GM19239 (cell line): ENCODE data around the gene DCPS.

Experiments
- DNase-seq: peaks from one replicate; pipeline ENCODE4 v3.0.0; 2011; ENCODE audit warnings: low spot score; ENCODE audit not compliant: insufficient read length
- FAIRE-seq: peaks from 2 replicates; lab custom pipeline; 2011; peaks lifted over from hg19 to GRCh38; lab: Jason Lieb, UNC

Gene DCPS

DNA sequence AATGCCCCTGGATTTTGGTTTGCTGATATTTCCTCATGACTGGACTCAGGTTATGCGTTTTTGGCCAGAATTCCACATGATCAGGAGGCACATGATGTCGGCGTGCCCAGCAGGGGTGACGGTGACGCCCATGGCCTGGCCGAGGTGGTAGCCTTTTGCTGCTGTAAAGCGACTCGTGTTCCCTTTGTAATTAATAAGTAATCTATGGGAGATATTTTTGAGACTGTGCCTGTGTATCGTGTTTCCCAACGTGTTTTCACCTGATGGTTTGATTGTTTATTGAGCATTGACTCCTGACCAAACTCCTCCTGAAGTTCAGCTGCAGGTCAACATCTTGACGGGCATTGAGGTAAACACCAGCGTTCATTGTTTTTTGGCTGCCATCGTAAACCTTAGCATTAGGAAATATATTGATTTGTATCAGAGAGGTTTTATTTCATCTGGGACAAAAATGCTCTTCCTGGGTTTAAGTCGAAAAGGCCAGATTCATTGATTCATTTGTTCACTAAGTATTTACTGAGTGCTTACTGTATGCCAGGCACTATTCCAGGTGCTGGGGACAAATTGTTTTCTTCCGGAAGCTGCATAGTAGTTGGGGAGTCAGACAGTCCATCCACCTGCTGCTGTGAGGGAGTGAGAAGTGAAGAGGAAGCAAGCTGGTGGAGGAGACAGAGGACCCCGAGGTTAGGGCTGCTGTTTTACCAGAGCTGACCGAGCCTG, 23.6 kb downstream of the DCPS start:
- FAIRE-seq = no peak
- no peak for DNase-seq

DNA sequence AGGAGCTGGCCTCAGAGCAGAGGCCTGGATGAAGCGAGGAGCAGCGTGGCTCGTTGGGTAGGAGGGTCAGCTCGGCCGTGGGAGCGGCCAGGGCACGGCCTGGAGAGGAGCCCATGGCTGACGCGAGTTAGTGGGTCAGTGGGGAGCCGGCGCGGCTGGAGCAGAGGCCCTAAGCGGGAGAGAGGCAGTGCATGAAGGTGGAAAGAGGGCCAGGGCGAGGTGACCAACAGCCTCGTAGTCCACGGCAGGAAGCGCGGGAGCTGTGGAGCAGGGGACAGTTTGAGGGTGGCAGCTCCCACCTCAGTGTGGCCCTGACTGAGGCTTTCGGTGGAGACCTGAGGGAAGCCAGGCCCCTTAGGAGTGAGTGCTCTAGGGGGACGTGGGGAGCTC, 24.1 kb downstream of the DCPS start:
- FAIRE-seq (no peak), DNase-seq (no peak)

DNA sequence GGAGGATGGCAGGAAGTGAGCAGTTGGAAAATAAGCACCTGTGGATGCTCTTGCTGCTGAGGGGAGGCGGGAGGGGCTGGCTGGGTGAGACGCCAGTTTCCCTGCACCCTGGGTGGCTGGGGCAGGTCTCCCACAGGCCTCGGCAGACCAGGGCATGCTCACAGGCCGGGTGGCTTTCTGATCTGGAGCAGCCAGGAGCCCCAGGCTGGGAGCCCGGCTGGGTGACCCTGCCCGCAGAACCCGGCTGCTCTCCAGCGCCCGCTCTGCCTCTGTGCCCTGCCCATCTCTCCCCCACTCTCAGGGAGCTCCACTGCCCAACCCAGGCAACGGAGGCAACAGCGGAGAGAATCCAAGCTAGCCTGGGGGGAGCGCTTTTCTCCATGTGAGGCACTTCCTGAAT, 24.6 kb downstream of the DCPS start:
- DNase-seq (no peak), FAIRE-seq (no peak)

DNA sequence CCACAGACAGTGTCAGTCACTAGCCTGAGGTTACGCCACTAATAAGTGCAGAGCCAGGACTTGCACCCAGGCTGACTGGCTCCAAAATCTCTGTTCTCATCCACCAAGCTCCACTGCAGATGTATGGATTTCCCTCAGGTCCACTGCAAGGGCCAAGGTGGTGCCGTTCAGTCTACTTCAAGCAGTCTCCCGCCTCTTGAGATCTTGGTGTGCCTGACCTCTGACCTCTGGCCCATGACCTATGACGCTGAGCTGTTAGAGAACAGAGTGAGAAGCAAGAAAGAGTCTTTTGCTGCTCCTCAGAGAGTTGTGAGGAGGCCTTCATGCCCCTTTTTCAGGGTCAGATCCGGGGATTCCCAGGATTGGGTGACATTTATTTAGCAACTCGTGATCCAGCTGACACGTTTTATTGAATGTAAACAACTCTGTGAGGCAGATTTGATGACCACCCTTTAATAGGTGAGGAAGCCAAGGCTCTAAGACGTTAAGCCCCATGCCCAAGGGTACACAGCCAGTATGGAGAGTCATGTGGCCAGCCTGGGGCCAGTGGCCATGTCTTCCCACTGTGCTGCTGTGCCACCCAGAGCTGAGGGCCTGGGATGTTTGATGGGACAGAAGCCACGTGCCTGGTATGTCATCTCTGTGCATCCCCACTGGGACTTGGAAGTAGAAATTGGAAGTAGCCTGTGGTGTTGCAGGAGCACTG, 25.2 kb downstream of the DCPS start:
- DNase-seq (no peak), FAIRE-seq (no peak)

DNA sequence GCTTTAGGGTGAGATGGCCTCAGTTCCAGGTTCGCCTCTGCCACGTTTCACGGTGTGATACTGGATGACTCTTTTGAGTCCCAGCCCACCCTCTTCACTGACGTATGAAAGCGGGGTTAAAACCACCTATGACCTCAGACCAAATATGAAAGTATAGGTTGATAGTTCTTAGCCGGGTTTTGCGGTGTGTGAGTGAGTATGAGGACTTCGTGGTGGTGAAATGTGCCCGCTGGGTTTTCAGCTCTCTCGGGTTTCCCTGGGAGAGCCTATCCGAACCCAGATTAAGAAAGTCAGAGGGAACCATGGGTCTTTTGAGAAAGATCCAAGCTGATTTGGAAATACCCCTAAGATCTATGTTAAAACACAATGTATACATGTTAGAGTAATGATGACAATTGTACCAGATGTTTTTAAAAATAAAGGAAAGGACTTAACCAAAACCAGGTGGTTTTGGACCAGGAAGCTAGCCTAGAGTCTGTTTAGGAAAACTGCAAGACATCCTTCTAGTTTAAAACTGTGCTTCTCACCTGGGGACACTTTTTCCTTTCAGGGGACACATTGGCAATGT, 25.9 kb downstream of the DCPS start:
- no peak for DNase-seq
- no peak for FAIRE-seq

DNA sequence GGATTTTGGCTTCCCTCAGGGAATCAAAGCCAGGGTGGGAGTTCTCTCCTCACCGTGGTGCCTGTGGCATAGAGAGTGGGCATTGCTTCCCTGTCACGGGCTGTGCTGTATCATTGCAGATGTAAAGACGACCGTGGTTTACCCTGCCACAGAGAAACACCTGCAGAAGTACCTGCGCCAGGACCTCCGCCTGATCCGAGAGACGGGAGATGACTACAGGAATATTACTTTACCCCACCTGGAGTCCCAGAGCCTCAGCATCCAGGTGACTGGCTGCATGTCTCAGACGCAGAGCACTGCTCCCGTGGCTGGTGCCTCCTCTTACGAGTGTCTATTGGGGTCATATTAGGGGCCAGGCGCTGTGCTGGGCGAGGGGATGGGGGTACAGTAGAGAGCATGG, 27.4 kb downstream of the DCPS start:
- DNase-seq (no peak), FAIRE-seq (no peak)

DNA sequence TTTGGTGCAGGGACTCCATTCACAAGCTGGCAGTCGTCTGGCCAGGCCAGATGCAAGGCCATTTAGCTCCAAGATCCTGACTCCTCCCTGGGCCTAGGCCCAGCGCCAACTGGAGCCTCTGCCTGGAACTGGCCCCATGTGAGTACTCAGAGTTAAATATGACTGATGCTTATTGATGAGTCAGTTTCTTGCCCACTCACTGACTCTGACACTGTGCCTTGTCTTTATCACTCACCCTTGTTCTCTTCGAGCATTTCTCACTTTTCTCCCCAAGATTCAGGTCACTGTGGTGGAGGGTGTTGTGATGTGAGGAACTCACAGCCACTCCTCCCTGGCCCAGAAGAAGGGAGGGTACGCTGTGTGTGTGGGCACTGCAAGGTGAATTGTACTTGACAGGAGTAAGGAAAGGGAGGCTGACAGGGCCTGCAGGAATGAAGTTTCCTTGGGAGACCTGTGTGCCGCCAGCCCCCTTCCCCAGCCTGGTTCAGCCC, 28.4 kb downstream of the DCPS start:
- DNase-seq (no peak), FAIRE-seq (no peak)

DNA sequence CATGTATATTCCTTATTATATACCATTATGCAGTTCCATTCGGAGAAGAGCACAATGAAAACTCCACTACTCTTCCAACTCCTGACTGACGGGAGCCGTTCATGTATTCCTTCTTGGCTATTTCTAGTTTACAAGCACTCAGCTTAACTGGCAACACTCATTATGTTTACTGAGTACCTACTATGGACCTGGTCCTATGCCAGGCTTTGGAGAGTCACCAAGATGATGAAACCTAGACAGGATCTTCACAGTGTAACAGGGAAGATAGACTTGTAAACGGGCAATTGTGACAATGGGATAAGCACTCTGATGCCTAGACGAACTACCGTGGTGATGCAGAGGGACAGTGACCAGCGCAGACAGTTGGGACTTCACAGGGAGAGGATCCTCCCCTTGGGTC, 29.3 kb downstream of the DCPS start:
- DNase-seq (no peak), FAIRE-seq (no peak)

DNA sequence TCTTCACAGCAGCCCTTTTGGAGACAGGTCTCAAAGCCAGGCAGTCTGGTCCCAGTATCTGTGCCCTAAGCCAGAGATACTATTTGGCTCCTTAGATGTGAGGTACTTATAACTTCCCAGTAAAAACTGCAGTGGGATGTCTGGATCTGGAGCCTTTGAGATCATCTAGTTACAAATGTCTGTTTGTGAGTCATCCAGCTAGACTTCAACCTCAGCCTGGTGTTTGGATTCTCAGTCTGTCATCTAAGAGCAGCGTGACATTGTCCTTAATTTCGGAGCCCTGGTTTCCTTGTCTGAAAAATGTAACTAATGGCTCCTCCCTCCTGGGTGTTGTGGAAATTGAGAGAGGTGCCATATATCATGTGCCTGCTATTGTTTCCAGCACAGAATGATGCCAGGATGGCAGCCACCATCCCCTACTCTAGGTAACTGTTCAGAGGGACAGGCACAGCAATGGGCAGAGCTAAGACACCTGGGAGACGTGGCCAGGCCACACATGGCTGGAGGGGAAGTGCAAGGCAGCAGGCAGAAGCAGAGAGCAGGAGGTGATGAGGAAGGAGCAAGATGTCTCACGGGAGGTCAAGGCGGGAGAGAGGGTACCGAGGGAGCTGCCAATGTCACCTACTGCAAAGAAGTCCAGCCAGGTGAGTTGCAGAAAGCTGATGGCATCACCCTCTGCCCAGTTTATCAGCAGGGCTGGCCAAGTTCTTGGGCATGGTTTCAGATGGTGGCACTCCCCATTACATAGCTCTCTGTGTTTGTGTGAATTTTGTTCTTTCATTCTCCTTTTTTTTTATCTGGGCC, 31.0 kb downstream of the DCPS start:
- FAIRE-seq (no peak), DNase-seq (no peak)

DNA sequence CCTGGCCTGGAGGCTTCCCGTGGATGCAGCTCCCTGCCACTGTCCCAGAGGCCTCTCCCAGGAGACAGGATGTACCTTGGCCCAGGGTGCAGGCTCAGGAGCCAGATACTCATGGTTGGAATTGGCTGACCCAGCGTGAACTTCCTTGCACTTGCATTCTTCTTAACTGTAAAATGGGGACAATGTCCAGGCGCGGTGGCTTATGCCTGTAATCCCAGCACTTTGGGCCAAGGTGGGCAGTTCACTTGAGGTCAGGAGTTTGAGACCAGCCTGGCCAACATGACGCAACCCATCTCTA, 31.6 kb downstream of the DCPS start:
- no peak for DNase-seq
- FAIRE-seq = no peak

DNA sequence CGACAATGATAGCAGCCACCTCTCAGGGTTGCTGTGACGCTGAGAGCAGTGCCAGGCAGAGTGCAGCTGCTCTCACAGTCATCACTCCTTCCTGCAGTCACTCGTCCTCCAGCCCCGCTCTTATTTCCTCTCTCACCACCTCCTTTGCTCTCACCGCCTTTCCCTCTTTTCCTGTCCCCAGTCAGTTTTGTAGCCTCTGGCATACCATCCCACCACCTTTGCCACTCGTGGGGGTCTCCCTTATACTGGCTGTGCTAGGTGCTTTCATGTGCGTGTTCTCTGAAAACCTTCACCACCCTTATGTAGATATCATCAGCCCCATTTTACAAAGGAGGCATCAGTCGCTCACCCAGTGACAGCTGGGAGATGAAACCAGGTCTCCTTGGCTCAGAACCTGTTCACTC, 32.3 kb downstream of the DCPS start:
- no peak for DNase-seq
- FAIRE-seq = peak; percentile 21

DNA sequence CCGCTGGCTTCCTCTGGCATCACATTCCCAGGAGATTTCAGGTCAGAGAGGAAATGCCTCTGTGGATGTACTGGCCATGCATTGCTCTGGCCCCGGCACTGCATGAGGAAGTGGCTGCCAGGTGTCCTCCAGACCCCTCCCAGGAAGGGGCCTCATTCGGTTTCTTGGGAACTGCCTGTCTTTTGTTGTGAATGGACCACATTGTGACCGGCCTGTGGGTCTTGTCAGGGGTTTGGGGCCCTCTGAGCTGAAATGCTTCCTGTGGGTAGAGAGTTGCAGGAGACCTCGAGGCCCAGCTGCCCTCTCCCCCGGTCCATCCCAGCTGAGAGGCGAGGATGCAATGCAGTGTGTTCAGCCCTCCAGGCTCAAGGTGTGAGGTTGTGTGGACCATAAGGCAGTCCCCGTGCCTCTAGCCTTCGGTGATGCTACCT, 32.8 kb downstream of the DCPS start:
- FAIRE-seq = no peak
- no peak for DNase-seq

DNA sequence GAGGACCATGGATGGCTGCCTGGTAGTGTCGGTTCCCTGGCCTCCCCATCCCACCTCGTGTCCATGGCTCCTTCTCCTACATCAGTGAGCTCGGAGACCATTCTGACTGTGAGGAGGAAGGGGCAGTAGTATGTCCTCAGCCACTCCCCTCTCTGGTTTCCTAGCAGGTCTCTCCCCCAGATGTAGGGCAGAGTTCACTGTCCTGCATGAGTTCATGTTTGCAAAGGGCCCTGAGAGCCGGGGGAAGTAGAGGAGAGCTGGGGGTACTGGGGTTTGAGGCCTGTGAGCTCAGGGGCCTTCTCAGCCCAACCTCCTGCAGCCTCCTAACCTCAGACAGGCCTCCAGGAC, 33.2 kb downstream of the DCPS start:
- no peak for FAIRE-seq
- DNase-seq = no peak

DNA sequence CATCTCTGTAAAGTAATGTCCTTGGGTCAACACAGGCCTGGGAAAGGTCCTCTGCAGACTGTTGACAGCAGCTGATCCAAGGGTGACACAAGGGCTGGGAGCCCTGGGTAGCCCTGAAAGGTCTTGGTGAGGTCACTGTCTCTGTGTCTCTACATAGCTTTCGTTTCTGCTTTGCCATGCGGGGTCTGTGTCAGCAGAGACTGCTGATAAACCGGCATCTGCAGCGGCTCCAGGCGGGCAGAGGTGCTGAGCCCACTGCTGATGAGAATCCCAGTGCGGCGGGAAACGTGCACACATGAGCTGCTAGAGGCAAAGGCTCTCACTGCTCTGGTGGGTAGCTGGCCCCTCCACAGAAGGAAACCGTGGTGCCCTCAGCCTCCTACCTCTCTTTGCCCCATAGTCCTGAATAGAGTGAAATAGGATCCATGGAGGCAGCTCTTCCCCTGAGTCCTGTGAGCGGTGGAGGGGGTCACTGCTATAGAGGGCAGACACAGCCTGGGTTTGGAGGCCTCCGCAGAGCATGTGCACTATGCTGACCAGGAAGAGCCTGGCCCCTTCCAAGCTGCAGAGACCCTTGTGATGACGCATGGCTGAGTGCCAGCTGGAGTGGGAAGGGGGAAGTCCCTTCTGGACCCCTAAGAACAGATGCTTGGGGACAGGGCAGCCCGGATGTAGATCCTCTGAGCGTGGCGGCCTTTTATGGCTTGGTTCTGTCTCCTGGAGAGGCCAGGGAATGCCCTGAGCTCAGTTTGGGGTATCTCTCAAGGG, 33.8 kb downstream of the DCPS start:
- DNase-seq (no peak), FAIRE-seq (no peak)

DNA sequence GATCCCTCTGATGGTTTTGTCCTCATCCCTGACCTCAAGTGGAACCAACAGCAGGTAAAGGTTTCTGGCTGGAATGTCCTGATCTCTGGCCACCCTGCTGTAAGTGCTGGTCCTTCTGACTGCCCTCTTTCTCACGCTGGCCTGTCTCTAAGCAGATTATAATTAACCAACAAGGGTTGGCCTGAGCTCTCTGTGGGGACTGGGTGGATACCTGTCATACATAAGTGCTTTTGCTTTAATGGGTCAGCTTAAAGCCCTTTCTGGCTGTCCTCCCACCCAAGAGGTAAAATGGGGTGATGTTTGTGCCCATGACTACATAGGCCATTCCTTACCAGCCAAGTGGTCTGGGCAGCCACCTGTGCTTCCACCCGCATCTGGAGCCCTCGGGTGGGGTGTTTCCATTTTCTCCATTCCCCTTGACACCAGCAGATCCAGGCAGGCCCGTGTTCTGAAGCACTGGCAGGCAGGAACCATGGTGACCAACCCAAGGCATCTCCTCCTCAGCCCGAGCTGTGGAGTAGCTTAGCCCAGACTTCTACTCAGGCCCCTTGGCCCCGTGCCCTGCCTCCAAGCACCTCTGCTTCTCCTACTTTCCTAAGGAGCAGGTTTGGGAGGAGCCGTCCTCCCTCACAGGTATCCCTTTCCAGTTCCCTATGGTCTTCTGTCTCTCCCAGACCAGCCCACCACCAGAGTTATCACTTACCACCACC, 34.6 kb downstream of the DCPS start:
- no peak for FAIRE-seq
- no peak for DNase-seq

DNA sequence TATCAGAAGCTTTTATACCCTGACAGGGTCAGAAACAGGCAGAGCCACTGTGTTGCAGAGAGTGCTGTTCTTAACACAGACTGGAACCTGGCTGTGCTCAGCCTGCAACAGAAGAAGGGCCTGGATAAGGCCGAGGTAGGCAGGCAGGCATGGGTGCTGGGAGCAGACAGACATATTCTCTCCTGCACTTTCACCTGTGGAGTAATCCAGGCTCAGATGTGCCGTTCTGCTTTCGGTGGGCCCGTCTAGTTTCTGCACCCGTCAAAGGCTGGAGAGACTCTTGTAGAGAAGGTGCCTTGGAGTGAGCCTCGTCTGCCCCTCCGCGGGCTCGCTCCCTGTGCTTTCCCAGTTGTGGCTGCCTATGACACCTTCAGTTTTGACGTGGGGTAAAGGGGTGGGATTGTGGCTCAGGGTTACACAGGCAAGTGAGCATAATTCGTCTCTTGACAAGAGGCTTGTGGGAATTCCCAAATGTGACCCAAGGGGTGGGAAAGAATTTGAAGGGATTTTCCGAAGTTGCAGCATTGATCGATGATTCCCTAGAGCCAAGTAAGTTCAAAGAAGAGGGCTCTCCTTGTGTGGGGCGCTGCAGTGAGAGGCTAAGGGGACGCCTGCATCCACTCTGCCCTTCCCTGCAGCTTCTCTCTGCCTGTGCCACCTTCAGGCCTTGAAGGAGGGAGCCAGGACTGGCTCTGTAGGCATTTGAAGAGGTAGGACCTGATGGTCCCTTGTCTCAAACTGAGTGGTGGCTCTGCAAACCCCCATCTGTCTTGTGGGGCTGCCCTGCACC, 35.4 kb downstream of the DCPS start:
- DNase-seq = no peak
- no peak for FAIRE-seq

DNA sequence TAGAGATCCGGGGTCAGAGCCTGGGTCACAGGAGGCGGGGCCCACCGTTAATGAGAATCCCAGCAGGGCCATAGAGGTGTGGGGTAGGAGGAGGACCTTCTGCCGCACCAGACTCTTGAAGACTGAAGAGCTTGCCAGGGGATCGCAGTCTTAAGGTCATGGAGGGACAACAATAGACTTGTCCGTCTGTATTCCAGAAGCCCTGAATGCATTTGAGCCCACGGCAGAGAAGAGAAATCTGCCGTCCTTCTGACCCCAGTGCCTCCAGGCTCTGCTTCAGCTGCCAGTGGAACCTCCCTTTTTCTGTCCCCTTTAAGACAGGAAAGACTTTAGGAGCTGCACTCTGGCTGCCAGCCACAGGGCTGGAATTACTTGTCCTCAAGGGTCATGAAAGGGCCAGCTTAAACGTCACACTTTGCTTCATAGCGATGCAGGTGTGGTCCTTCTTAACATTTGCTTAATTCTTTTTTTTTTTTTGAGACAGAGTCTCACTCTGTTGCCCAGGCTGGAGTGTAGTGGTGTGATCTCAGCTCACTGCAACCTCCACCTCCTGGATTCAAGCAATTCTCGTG, 36.1 kb downstream of the DCPS start:
- no peak for DNase-seq
- no peak for FAIRE-seq

DNA sequence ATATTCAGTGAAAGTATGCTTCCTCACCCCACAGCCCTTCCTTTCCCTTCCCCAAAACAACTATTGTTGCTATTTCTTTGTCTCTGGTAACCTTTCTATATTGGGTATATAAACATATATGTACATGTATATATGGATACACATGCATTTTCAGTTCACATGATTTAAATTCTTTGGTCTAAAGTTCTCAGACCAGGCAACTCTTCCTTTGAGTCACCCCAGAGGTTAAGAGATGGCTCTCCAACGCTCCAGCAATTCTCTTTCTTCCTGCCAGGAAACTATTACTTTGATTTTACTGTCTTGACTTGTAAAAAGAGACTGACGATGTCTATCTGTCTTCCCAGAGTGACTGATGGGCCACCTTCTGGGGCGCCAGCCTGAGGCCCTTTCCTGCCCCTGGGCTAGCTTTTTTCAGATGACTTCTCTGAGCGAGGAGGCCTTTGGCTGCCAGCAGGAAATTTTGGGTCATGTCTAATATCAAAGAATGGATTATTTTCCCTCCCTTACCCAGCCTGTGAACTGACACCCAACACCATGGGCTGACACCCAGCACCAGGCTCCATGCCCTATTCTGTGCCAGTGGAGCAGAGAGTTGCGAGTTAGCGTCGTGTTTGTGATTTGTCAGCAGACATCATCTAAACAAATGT, 37.2 kb downstream of the DCPS start:
- FAIRE-seq = no peak

More for the DNA sequence above, 37.2 kb downstream of the DCPS start:
- no peak for DNase-seq
